IMR-90 (cell line): Measurements from ENCODE around the gene SF3B2. TPM values are rescaled to one million over a fixed set of nuclear protein-coding genes. Genes with fewer than 3 reads are reported as not detected.

Experiments used
- ATAC-seq: fragments of 200-7000 bp; cut with Tn5 transposase; 2 replicates; pipeline ENCODE4 v1.9.1; 2020; ENCODE audit warnings: low read depth, mild to moderate bottlenecking, moderate library complexity
- BruUV-seq: library from RNA; stranded (reverse); fragments of 400-500 nt; replicated peaks from 2 replicates; lab custom pipeline; 2021; lab: Mats Ljungman, UMichigan
- CTCF ChIA-PET: fragments of 300-600 bp; formaldehyde crosslinking; extraction: SDS; loops from one replicate; lab custom pipeline; 2021; ENCODE audit warnings: antibody characterized with exemption; lab: Yijun Ruan, JAX
- POLR2A ChIA-PET: fragments of 300-600 bp; sonication (Branson Sonifier 250); formaldehyde crosslinking; loops from one replicate; lab custom pipeline; 2022; ENCODE audit warnings: antibody characterized with exemption; ENCODE audit not compliant: unreplicated experiment; lab: Charles Lee
- DNase-seq: peaks from one replicate; pipeline ENCODE4 v3.0.0; 2013
- H2AFZ ChIP-seq: replicated peaks from 2 replicates; pipeline ENCODE3; 2013; ENCODE audit warnings: low read length, mild to moderate bottlenecking; ENCODE audit not compliant: poor library complexity
- H2AK5ac ChIP-seq: 2 replicates; pipeline ENCODE4 v1.6.1; 2013; ENCODE audit warnings: low read depth, low read length, inconsistent platforms
- H2AK9ac ChIP-seq: replicated peaks from 2 replicates; pipeline ENCODE3; 2013; ENCODE audit warnings: mild to moderate bottlenecking, low read depth, low read length, moderate library complexity; ENCODE audit not compliant: poor library complexity
- H2BK120ac ChIP-seq: 2 replicates; pipeline ENCODE4 v1.6.1; 2013; ENCODE audit warnings: low read depth, low read length, inconsistent platforms
- H2BK15ac ChIP-seq: 3 replicates; pipeline ENCODE4 v1.6.1; 2013; ENCODE audit warnings: low read depth, low read length, inconsistent platforms
- H2BK20ac ChIP-seq: 2 replicates; pipeline ENCODE4 v1.6.1; 2013; ENCODE audit warnings: low read depth, mild to moderate bottlenecking, inconsistent platforms, low read length, moderate library complexity
- H2BK5ac ChIP-seq: 2 replicates; pipeline ENCODE4 v1.6.1; 2013; ENCODE audit warnings: mild to moderate bottlenecking, low read depth, low read length, inconsistent platforms; ENCODE audit not compliant: poor library complexity, severe bottlenecking
- H3K14ac ChIP-seq: replicated peaks from 2 replicates; pipeline ENCODE4 v1.6.1; 2013; ENCODE audit warnings: low read depth, low read length, inconsistent platforms
- H3K18ac ChIP-seq: 2 replicates; pipeline ENCODE4 v1.6.1; 2013; ENCODE audit warnings: low read depth, low read length, control low read depth
- H3K23ac ChIP-seq: 2 replicates; pipeline ENCODE4 v1.6.1; 2013; ENCODE audit warnings: low read depth, low read length, inconsistent platforms
- H3K27ac ChIP-seq: 2 replicates; pipeline ENCODE4 v1.5.1; 2013; ENCODE audit warnings: mild to moderate bottlenecking, control low read depth, low read length; ENCODE audit not compliant: insufficient read depth
- H3K27me3 ChIP-seq: 2 replicates; pipeline ENCODE4 v1.6.1; 2013; ENCODE audit warnings: low read length; ENCODE audit not compliant: control insufficient read depth, insufficient read depth
- H3K36me3 ChIP-seq: 2 replicates; pipeline ENCODE4 v1.6.1; 2013; ENCODE audit warnings: low read length, mixed read lengths; ENCODE audit not compliant: control insufficient read depth, insufficient read depth
- H3K4ac ChIP-seq: 2 replicates; pipeline ENCODE4 v1.6.1; 2013; ENCODE audit warnings: low read depth, low read length, inconsistent platforms
- H3K4me1 ChIP-seq: 2 replicates; pipeline ENCODE4 v1.6.1; 2013; ENCODE audit warnings: low read length, mixed read lengths; ENCODE audit not compliant: control insufficient read depth, insufficient read depth
- H3K4me2 ChIP-seq: 2 replicates; pipeline ENCODE4 v1.6.1; 2013; ENCODE audit warnings: low read depth, mild to moderate bottlenecking, control low read depth, low read length, moderate library complexity
- H3K4me3 ChIP-seq: 2 replicates; pipeline ENCODE4 v1.5.1; 2013; ENCODE audit warnings: low read depth, mild to moderate bottlenecking, control low read depth, low read length, moderate library complexity; ENCODE audit not compliant: insufficient read depth
- H3K56ac ChIP-seq: 2 replicates; pipeline ENCODE4 v1.6.1; 2013; ENCODE audit warnings: low read length, inconsistent platforms; ENCODE audit not compliant: insufficient read depth; ENCODE audit errors: extremely low read depth
- H3K79me1 ChIP-seq, 2 experiments: 2 replicates each; pipeline ENCODE4 v1.6.1; 2013; ENCODE audit warnings: low read length in 2 of 2, inconsistent platforms in 1 of 2, low read depth in 1 of 2
- H3K9ac ChIP-seq: 2 replicates; pipeline ENCODE4 v1.6.1; 2013; ENCODE audit warnings: low read depth, low read length, control low read depth
- H3K9me1 ChIP-seq: 2 replicates; pipeline ENCODE4 v1.6.1; 2013; ENCODE audit warnings: low read length, inconsistent platforms; ENCODE audit not compliant: insufficient read depth
- H3K9me3 ChIP-seq: 2 replicates; pipeline ENCODE4 v1.6.1; 2013; ENCODE audit warnings: low read length; ENCODE audit not compliant: control insufficient read depth, insufficient read depth
- H4K20me1 ChIP-seq: 2 replicates; pipeline ENCODE4 v1.6.1; 2013; ENCODE audit warnings: low read length, inconsistent platforms; ENCODE audit not compliant: insufficient read depth
- H4K5ac ChIP-seq: 2 replicates; pipeline ENCODE4 v1.6.1; 2013; ENCODE audit warnings: mild to moderate bottlenecking, low read depth, low read length, control low read depth
- H4K8ac ChIP-seq, 2 experiments: 2 replicates each; pipeline ENCODE4 v1.6.1; 2013; ENCODE audit warnings: low read depth in 2 of 2, low read length in 2 of 2, control low read depth in 1 of 2, inconsistent platforms in 1 of 2
- H4K91ac ChIP-seq: 2 replicates; pipeline ENCODE4 v1.6.1; 2013; ENCODE audit warnings: low read depth, low read length, inconsistent platforms; ENCODE audit not compliant: insufficient read depth
- BHLHE40 ChIP-seq: fragments of 150-350 bp; IDR thresholded peaks from 2 replicates; pipeline ENCODE4 v1.6.1; 2016; ENCODE audit warnings: mild to moderate bottlenecking, low read depth, low read length
- CEBPB ChIP-seq: IDR thresholded peaks from 2 replicates; pipeline ENCODE4 v1.6.1; 2012; ENCODE audit warnings: low read depth, low read length, improper control_type of control experiment
- CHD1 ChIP-seq: IDR thresholded peaks from 2 replicates; pipeline ENCODE4 v1.6.1; 2012; ENCODE audit warnings: low read depth, low read length, improper control_type of control experiment
- CTCF ChIP-seq: conservative IDR thresholded peaks from 2 replicates; pipeline ENCODE4 v1.5.1; 2012; ENCODE audit warnings: mild to moderate bottlenecking, low read depth, low read length, improper control_type of control experiment
- ELK1 ChIP-seq: fragments of 150-350 bp; IDR thresholded peaks from 2 replicates; pipeline ENCODE4 v1.6.1; 2016; ENCODE audit warnings: low read depth, mild to moderate bottlenecking, low read length, moderate library complexity, borderline replicate concordance
- FOS ChIP-seq: fragments of 150-350 bp; IDR thresholded peaks from 2 replicates; pipeline ENCODE4 v1.6.1; 2016; ENCODE audit warnings: low read depth, low read length
- MAFK ChIP-seq: IDR thresholded peaks from 2 replicates; pipeline ENCODE4 v1.6.1; 2012; ENCODE audit warnings: low read depth, low read length, improper control_type of control experiment
- MAZ ChIP-seq: IDR thresholded peaks from 2 replicates; pipeline ENCODE4 v1.6.1; 2012; ENCODE audit warnings: low read depth, mild to moderate bottlenecking, low read length, improper control_type of control experiment, moderate library complexity, borderline replicate concordance
- MXI1 ChIP-seq: IDR thresholded peaks from 2 replicates; pipeline ENCODE4 v1.6.1; 2012; ENCODE audit warnings: low read depth, mild to moderate bottlenecking, low read length, moderate library complexity, borderline replicate concordance
- NFE2L2 ChIP-seq: fragments of 150-350 bp; IDR thresholded peaks from 2 replicates; pipeline ENCODE4 v1.6.1; 2016; ENCODE audit warnings: low read depth, mild to moderate bottlenecking, low read length
- POLR2A ChIP-seq: IDR thresholded peaks from 2 replicates; pipeline ENCODE4 v1.6.1; 2012; ENCODE audit warnings: mild to moderate bottlenecking, low read depth, low read length
- RAD21 ChIP-seq: IDR thresholded peaks from 2 replicates; pipeline ENCODE4 v1.6.1; 2012; ENCODE audit warnings: low read length, improper control_type of control experiment
- RCOR1 ChIP-seq: IDR thresholded peaks from 2 replicates; pipeline ENCODE4 v1.6.1; 2012; ENCODE audit warnings: mild to moderate bottlenecking, low read length, improper control_type of control experiment; ENCODE audit not compliant: insufficient replicate concordance
- RFX5 ChIP-seq: IDR thresholded peaks from 2 replicates; pipeline ENCODE4 v1.8.0; 2012; ENCODE audit warnings: low read depth, mild to moderate bottlenecking, low read length, moderate library complexity
- SMC3 ChIP-seq: fragments of 150-350 bp; IDR thresholded peaks from 2 replicates; pipeline ENCODE4 v1.6.1; 2016; ENCODE audit warnings: low read depth, mild to moderate bottlenecking, antibody characterized with exemption, low read length, moderate library complexity
- USF2 ChIP-seq: fragments of 150-350 bp; IDR thresholded peaks from 2 replicates; pipeline ENCODE4 v1.6.1; 2017; ENCODE audit warnings: mild to moderate bottlenecking, antibody characterized with exemption, low read length, low read depth
- WGBS, 2 experiments: methylation state at CpG; one replicate each; pipeline versions ENCODE4 v1.1.5 to v1.1.7; 2013; ENCODE audit warnings: missing lambda C conversion rate in 2 of 2; ENCODE audit not compliant: insufficient read length in 1 of 2; ENCODE audit errors: extremely low coverage in 2 of 2; 5-methylcytosine and 5-hydroxymethylcytosine counted together
- dilution Hi-C: fragments of 300-500 bp; cut with HindIII; formaldehyde crosslinking; loops from one replicate; pipeline ENCODE4 v1.14.3; 2018; ENCODE audit warnings: low sequenced_read_pairs; ENCODE audit not compliant: unreplicated experiment
- in situ Hi-C: fragments of 300-500 bp; cut with MboI; formaldehyde crosslinking; loops from 3 replicates; pipeline ENCODE4 v1.14.3; 2019; ENCODE audit warnings: low sequenced_read_pairs, inconsistent platforms, mixed read lengths
- intact Hi-C: fragments of 100-400 bp; cut with micrococcal nuclease; formaldehyde crosslinking; loops from 2 replicates; pipeline ENCODE4 v1.10.0; 2022
- polyA plus RNA-seq, 3 experiments: library from polyadenylated mRNA; depleted of rRNA; stranded (reverse); fragments of >200 nt; gene quantifications; 2 replicates each; pipeline ENCODE4 v1.2.3, GENCODE V29; 2012; ENCODE audit warnings: low replicate concordance in 1 of 3
- total RNA-seq: library from RNA; depleted of rRNA; stranded (reverse); fragments of >200 nt; gene quantifications from 2 replicates; pipeline ENCODE4 v1.2.3, GENCODE V29; 2012

The SF3B2 gene
- total and polyA plus RNA-seq, 2 of the 4 experiments (the other 2 are of a cell fraction), result 120 to 122 TPM

GRCh38 chr11:66072081-66072480 lies 19.9 kb downstream of the SF3B2 start:
- H3K4me2 ChIP-seq, result peak overlapping the region; percentile 44; the same call in 1 of the 2 replicates
- BruUV-seq, result no TSS peak
- H3K4me1 ChIP-seq, result peaks cover 17% of the 10 kb centered on the region
- ChIA-PET POLR2A (no interaction called here), CTCF (interaction anchor here (0.7 kb wide), 1 partner anchor 16 kb away, joined by 3 read pairs; no protein-coding TSS in a partner anchor)
- H2BK5ac ChIP-seq, result no peak overlapping the region
- no peak overlapping the region for H3K27ac ChIP-seq
- peaks cover 34% of the 10 kb centered on the region for H3K36me3 ChIP-seq
- H3K4me3 ChIP-seq, result no peak overlapping the region
- no peak for TF ChIP-seq BHLHE40
- TF ChIP-seq CHD1, result no peak
- no peak for TF ChIP-seq POLR2A
- no peak for TF ChIP-seq CTCF
- no peak for TF ChIP-seq MAZ
- no peak for TF ChIP-seq ELK1
- TF ChIP-seq NFE2L2, result no peak
- no peak for TF ChIP-seq RFX5
- no peak for TF ChIP-seq MXI1
- TF ChIP-seq RCOR1, result no peak
- TF ChIP-seq USF2, result no peak
- TF ChIP-seq MAFK, result no peak
- no peak for TF ChIP-seq RAD21
- no peak for TF ChIP-seq SMC3
- TF ChIP-seq CEBPB, result no peak
- TF ChIP-seq FOS, result no peak
- no peak overlapping the region for H2BK20ac ChIP-seq
- DNase-seq, result peak; percentile 28
- H4K91ac ChIP-seq, result no peak overlapping the region
- no peak overlapping the region for H3K18ac ChIP-seq
- no peaks in the 10 kb centered on the region for H3K27me3 ChIP-seq
- H3K14ac ChIP-seq, result no peak overlapping the region; the same call in 1 of the 2 replicates
- ATAC-seq, result no peak
- peak overlapping the region; percentile 60; the same call in 1 of the 2 replicates for H3K23ac ChIP-seq
- dilution Hi-C loops (no loop called here), in situ Hi-C loops (no loop called here), intact Hi-C loops (loop anchor here (5.0 kb wide), 1 partner anchor 40 kb away; no protein-coding TSS in a partner anchor)
- peaks cover 33% of the 10 kb centered on the region for H4K20me1 ChIP-seq
- peaks cover 19% of the 10 kb centered on the region for H3K9me1 ChIP-seq
- H4K5ac ChIP-seq, result no peak overlapping the region
- no peak overlapping the region for H4K8ac ChIP-seq
- no peaks in the 10 kb centered on the region for H3K9me3 ChIP-seq
- no peak overlapping the region for H3K56ac ChIP-seq
- no peak overlapping the region for H2AK9ac ChIP-seq
- H3K9ac ChIP-seq, result no peak overlapping the region
- peaks cover 27 to 62% of the 10 kb centered on the region in 2 experiments for H3K79me1 ChIP-seq
- no peak overlapping the region; the same call in 1 of the 2 replicates for H2AK5ac ChIP-seq
- H2AFZ ChIP-seq, result no peak overlapping the region
- WGBS, 2 experiments, result no CpG with 5 or more reads among the region's 3 CpGs
- peak overlapping the region; percentile 29; the same call in 1 of the 2 replicates for H3K4ac ChIP-seq
- H2BK15ac ChIP-seq, result no peak overlapping the region
- no peak overlapping the region for H2BK120ac ChIP-seq
